ENCODE measurements around the gene RBBP8NL. TPM values are rescaled to one million over a fixed set of nuclear protein-coding genes. Genes with fewer than 3 reads are reported as not detected.

The RBBP8NL gene
- total and polyA plus RNA-seq, 2 of the 8 experiments (the other 6 are each of a cell fraction or from before 2014, with no cell fraction given) = 0.43 to 0.48 TPM

- TF ChIP-seq CHD7 (IDR thresholded peaks at IDR 0.05; ENCODE audit: insufficient replicate concordance, low read length) (no peak), NANOG (IDR thresholded peaks at IDR 0.05; ENCODE audit: insufficient read depth, low read depth, low read length, poor library complexity, severe bottlenecking) (no peak), RFX5 (IDR thresholded peaks at IDR 0.05; ENCODE audit: borderline replicate concordance, low read depth, low read length) (no peak), EGR1 (IDR thresholded peaks at IDR 0.05; ENCODE audit: borderline replicate concordance, low read depth, low read length) (no peak)
- TF ChIP-seq, protein P1, sequence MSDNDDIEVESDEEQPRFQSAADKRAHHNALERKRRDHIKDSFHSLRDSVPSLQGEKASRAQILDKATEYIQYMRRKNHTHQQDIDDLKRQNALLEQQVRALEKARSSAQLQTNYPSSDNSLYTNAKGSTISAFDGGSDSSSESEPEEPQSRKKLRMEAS (IDR thresholded peaks at IDR 0.05) = no peak
These were observed 9.2 kb downstream of the RBBP8NL start (continued) for GRCh38 chr20:62417981-62418708.

All from H1 (cell line).